ENCODE measurements around the gene KCTD16.

Gene KCTD16

GRCh38 chr5:144173766-144174165 lies 3.1 kb downstream of the KCTD16 start:
- no peak overlapping the region for H2AFZ ChIP-seq (ENCODE audit: low read length)

GRCh38 chr5:144177548-144177947 lies 6.9 kb downstream of the KCTD16 start:
- H3K27me3 ChIP-seq (ENCODE audit: insufficient read depth, low read length, poor library complexity, severe bottlenecking) = no peaks in the 10 kb centered on the region
- no peaks in the 10 kb centered on the region for H3K9me3 ChIP-seq (ENCODE audit: insufficient read depth, low read depth, low read length)
- no peak overlapping the region for H2AFZ ChIP-seq (ENCODE audit: low read length)
- H3K9me2 ChIP-seq (replicated peaks; ENCODE audit: low read depth, low read length) = no peaks in the 10 kb centered on the region
- no peaks in the 10 kb centered on the region for H3K79me2 ChIP-seq (ENCODE audit: insufficient read depth, low read length)
- no peak overlapping the region for H3K9ac ChIP-seq (ENCODE audit: low read depth, low read length, poor library complexity, severe bottlenecking)
- H3F3A ChIP-seq (ENCODE audit: low read depth) = no peaks in the 10 kb centered on the region
- H4K20me1 ChIP-seq (ENCODE audit: insufficient read depth, low read length, poor library complexity, severe bottlenecking) = no peaks in the 10 kb centered on the region
- H3K36me3 ChIP-seq (ENCODE audit: insufficient read depth, low read length) = no peaks in the 10 kb centered on the region
- H3K4me3 ChIP-seq (ENCODE audit: low read length, poor library complexity, severe bottlenecking) = no peak overlapping the region
- TF ChIP-seq EZH2phosphoT487 (IDR thresholded peaks at IDR 0.05; ENCODE audit: borderline replicate concordance) = no peak
- TF ChIP-seq CTCF (conservative IDR thresholded peaks at IDR 0.05; ENCODE audit: low read length) = no peak
- H3K4me2 ChIP-seq (ENCODE audit: low read depth, low read length, poor library complexity, severe bottlenecking) = no peak overlapping the region
- peaks cover 6% of the 10 kb centered on the region for H3K4me1 ChIP-seq (ENCODE audit: insufficient read depth, low read length, poor library complexity, severe bottlenecking)

More at GRCh38 chr5:144173766-144174165, 3.1 kb downstream of the KCTD16 start:
- TF ChIP-seq EZH2phosphoT487 (IDR thresholded peaks at IDR 0.05; ENCODE audit: borderline replicate concordance) = no peak
- no peak for TF ChIP-seq CTCF (conservative IDR thresholded peaks at IDR 0.05; ENCODE audit: low read length)
- H3K79me2 ChIP-seq (ENCODE audit: insufficient read depth, low read length) = peaks cover 16% of the 10 kb centered on the region
- peaks cover 24% of the 10 kb centered on the region for H3K4me1 ChIP-seq (ENCODE audit: insufficient read depth, low read length, poor library complexity, severe bottlenecking)
- H3K9ac ChIP-seq (ENCODE audit: low read depth, low read length, poor library complexity, severe bottlenecking) = no peak overlapping the region
- H4K20me1 ChIP-seq (ENCODE audit: insufficient read depth, low read length, poor library complexity, severe bottlenecking) = peaks cover 9% of the 10 kb centered on the region
- H3K9me3 ChIP-seq (ENCODE audit: insufficient read depth, low read depth, low read length) = no peaks in the 10 kb centered on the region
- H3K9me2 ChIP-seq (replicated peaks; ENCODE audit: low read depth, low read length) = no peaks in the 10 kb centered on the region
- no peaks in the 10 kb centered on the region for H3F3A ChIP-seq (ENCODE audit: low read depth)
- H3K4me2 ChIP-seq (ENCODE audit: low read depth, low read length, poor library complexity, severe bottlenecking) = no peak overlapping the region
- H3K36me3 ChIP-seq (ENCODE audit: insufficient read depth, low read length) = no peaks in the 10 kb centered on the region
- no peaks in the 10 kb centered on the region for H3K27me3 ChIP-seq (ENCODE audit: insufficient read depth, low read length, poor library complexity, severe bottlenecking)
- no peak overlapping the region for H3K4me3 ChIP-seq (ENCODE audit: low read length, poor library complexity, severe bottlenecking)

DNA sequence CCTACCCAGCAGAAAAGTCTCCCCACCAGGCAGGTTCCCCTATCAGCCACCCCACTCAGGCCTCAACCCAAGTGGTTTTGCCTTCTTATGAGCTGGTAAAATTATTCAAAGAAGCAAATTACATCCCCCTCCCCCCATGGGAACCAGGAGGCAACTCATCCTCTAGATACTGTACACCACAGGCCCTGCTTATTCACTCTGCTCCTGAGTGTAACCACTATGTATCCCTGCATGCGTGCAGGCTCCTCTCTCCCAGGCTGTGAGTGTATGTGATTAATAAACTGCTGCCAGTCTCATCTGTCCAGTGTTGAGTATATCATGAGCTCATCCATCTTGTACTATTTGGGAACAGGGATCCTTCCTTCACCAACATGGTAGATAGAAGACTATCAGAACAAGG lies 8.6 kb downstream of the KCTD16 start:
- peaks cover 6% of the 10 kb centered on the region for H3K4me1 ChIP-seq (ENCODE audit: insufficient read depth, low read length, poor library complexity, severe bottlenecking)
- H3K9me3 ChIP-seq (ENCODE audit: insufficient read depth, low read depth, low read length) = no peaks in the 10 kb centered on the region
- H3F3A ChIP-seq (ENCODE audit: low read depth) = no peaks in the 10 kb centered on the region
- no peak overlapping the region for H2AFZ ChIP-seq (ENCODE audit: low read length)
- no peak overlapping the region for H3K4me2 ChIP-seq (ENCODE audit: low read depth, low read length, poor library complexity, severe bottlenecking)
- no peaks in the 10 kb centered on the region for H4K20me1 ChIP-seq (ENCODE audit: insufficient read depth, low read length, poor library complexity, severe bottlenecking)
- H3K79me2 ChIP-seq (ENCODE audit: insufficient read depth, low read length) = no peaks in the 10 kb centered on the region
- no peaks in the 10 kb centered on the region for H3K27me3 ChIP-seq (ENCODE audit: insufficient read depth, low read length, poor library complexity, severe bottlenecking)
- H3K9me2 ChIP-seq (replicated peaks; ENCODE audit: low read depth, low read length) = no peaks in the 10 kb centered on the region
- TF ChIP-seq CTCF (conservative IDR thresholded peaks at IDR 0.05; ENCODE audit: low read length) (no peak), EZH2phosphoT487 (IDR thresholded peaks at IDR 0.05; ENCODE audit: borderline replicate concordance) (no peak)
- no peak overlapping the region for H3K9ac ChIP-seq (ENCODE audit: low read depth, low read length, poor library complexity, severe bottlenecking)
- no peak overlapping the region for H3K4me3 ChIP-seq (ENCODE audit: low read length, poor library complexity, severe bottlenecking)
- no peaks in the 10 kb centered on the region for H3K36me3 ChIP-seq (ENCODE audit: insufficient read depth, low read length)

Measured in Loucy (cell line).